Peyer's patch (tissue), 4 donors: ENCODE data around the gene IL36G. TPM values are rescaled to one million over a fixed set of nuclear protein-coding genes. Genes with fewer than 3 reads are reported as not detected.

ENCODE experiments used
- DNase-seq, 3 donors: peaks; one replicate each; pipeline ENCODE4 v3.0.0-alpha.2; 2017 to 2019
- H3K27ac ChIP-seq, 4 donors: fragments of 200-600 bp; sonication (generic); one replicate each; pipeline ENCODE4 v1.5.1; 2016 to 2019
- H3K27me3 ChIP-seq, 2 donors: fragments of 200-600 bp; sonication (generic); one replicate each; pipeline ENCODE4 v1.5.1; 2019
- H3K36me3 ChIP-seq, 3 donors: fragments of 200-600 bp; sonication (generic); one replicate each; pipeline ENCODE4 v1.5.1; 2016 to 2019
- H3K4me1 ChIP-seq, 4 donors: fragments of 200-600 bp; sonication (generic); one replicate each; pipeline ENCODE4 v1.5.1; 2016 to 2019
- H3K4me3 ChIP-seq, 4 donors: fragments of 200-600 bp; sonication (generic); 1 replicate in 3 of 4; 2 replicates in 1 of 4; pipeline ENCODE4 v1.5.1; 2016 to 2019; ENCODE audit warnings: mild to moderate bottlenecking in 1 of 4
- H3K9me3 ChIP-seq, 4 donors: fragments of 200-600 bp; sonication (generic); one replicate each; pipeline ENCODE4 v1.5.1; 2016 to 2019; ENCODE audit warnings: mild to moderate bottlenecking in 1 of 4
- CTCF ChIP-seq, 6 experiments: fragments of 450-650 bp in 4 of 6; fragments of 200-600 bp in 2 of 6; sonication (generic) in 1 of 6; IDR thresholded peaks; one replicate each; pipeline ENCODE4 v1.5.1; 2017 to 2019; ENCODE audit warnings: antibody characterized with exemption in 6 of 6, mild to moderate bottlenecking in 3 of 6, moderate library complexity in 1 of 6
- POLR2A ChIP-seq, 2 donors: fragments of 450-650 bp; IDR thresholded peaks; one replicate each; pipeline ENCODE4 v1.5.1; 2017; ENCODE audit warnings: antibody characterized with exemption in 2 of 2, mild to moderate bottlenecking in 2 of 2, moderate library complexity in 2 of 2
- total RNA-seq, 4 donors: library from RNA; depleted of rRNA; stranded (reverse); fragments of >200 nt; gene quantifications; one replicate each; pipeline ENCODE4 v1.1.0, GENCODE V29; 2016

IL36G gene
- total RNA-seq, 4 donors from 2014 or later: not detected

- H3K4me1 ChIP-seq: no peaks in the 10 kb centered on the region
- no peak overlapping the region for H3K27ac ChIP-seq
- H3K9me3 ChIP-seq: peaks cover 0 to 2% (median 0%) of the 10 kb centered on the region in 4 donors
- H3K27me3 ChIP-seq: no peaks in the 10 kb centered on the region
- H3K4me3 ChIP-seq: no peak overlapping the region
- TF ChIP-seq CTCF (IDR thresholded peaks at IDR 0.05) (no peak), POLR2A (IDR thresholded peaks at IDR 0.05) (no peak)
- H3K36me3 ChIP-seq: no peaks in the 10 kb centered on the region
- no peak for DNase-seq
These were observed 16.8 kb downstream of the IL36G start for GRCh38 chr2:112994648-112995047.

- no peaks in the 10 kb centered on the region for H3K4me1 ChIP-seq
- H3K27me3 ChIP-seq: no peaks in the 10 kb centered on the region
- peaks cover 0 to 8% (median 0%) of the 10 kb centered on the region in 4 donors for H3K9me3 ChIP-seq
- no peak overlapping the region for H3K4me3 ChIP-seq
- no peak overlapping the region for H3K27ac ChIP-seq
- DNase-seq: peak in 1 of 3 donors; percentile 19
- no peaks in the 10 kb centered on the region for H3K36me3 ChIP-seq
- TF ChIP-seq CTCF (IDR thresholded peaks at IDR 0.05) (no peak), POLR2A (IDR thresholded peaks at IDR 0.05) (no peak)
These were observed 17.6 kb downstream of the IL36G start for GRCh38 chr2:112995346-112995920.

GRCh38 chr2:112996635-112997034 lies 18.8 kb downstream of the IL36G start:
- DNase-seq: peak in 2 of 3 donors; percentile 56 to 69

GRCh38 chr2:112997151-112997550 lies 19.3 kb downstream of the IL36G start:
- Histone ChIP-seq H3K36me3 (no peaks in the 10 kb centered on the region), H3K4me1 (no peaks in the 10 kb centered on the region)

More at GRCh38 chr2:112996635-112997034, 18.8 kb downstream of the IL36G start:
- TF ChIP-seq POLR2A (IDR thresholded peaks at IDR 0.05): no peak
- no peak for TF ChIP-seq CTCF (IDR thresholded peaks at IDR 0.05)
- Histone ChIP-seq H3K36me3 (no peaks in the 10 kb centered on the region), H3K9me3 (peaks cover 0 to 8% (median 0%) of the 10 kb centered on the region in 4 donors), H3K4me3 (no peak overlapping the region), H3K27ac (no peak overlapping the region), H3K4me1 (no peaks in the 10 kb centered on the region), H3K27me3 (no peaks in the 10 kb centered on the region)

GRCh38 chr2:113000436-113000835 lies 22.6 kb downstream of the IL36G start:
- no peak for DNase-seq
- H3K4me1 ChIP-seq: no peaks in the 10 kb centered on the region
- no peaks in the 10 kb centered on the region for H3K36me3 ChIP-seq
- TF ChIP-seq POLR2A (IDR thresholded peaks at IDR 0.05) (no peak), CTCF (IDR thresholded peaks at IDR 0.05) (no peak)
- H3K4me3 ChIP-seq: no peak overlapping the region
- peaks cover 0 to 8% (median 0%) of the 10 kb centered on the region in 4 donors for H3K9me3 ChIP-seq
- H3K27me3 ChIP-seq: no peaks in the 10 kb centered on the region
- H3K27ac ChIP-seq: no peak overlapping the region

More at GRCh38 chr2:112997151-112997550, 19.3 kb downstream of the IL36G start:
- no peak overlapping the region for H3K27ac ChIP-seq
- H3K27me3 ChIP-seq: no peaks in the 10 kb centered on the region
- no peak overlapping the region for H3K4me3 ChIP-seq
- H3K9me3 ChIP-seq: peaks cover 0 to 8% (median 0%) of the 10 kb centered on the region in 4 donors
- TF ChIP-seq CTCF (IDR thresholded peaks at IDR 0.05) (no peak), POLR2A (IDR thresholded peaks at IDR 0.05) (no peak)
- DNase-seq: no peak
